ENCODE measurements around the gene SLC38A1.
"Not testable (repeated sequence)": the region's sequence is repeated elsewhere in the genome, so short reads cannot be mapped to it uniquely, and the experiment has no call there.

SLC38A1 gene

GRCh38 chr12:46167412-46167811, 101.4 kb downstream of the SLC38A1 start:
- H3K4me3 ChIP-seq (ENCODE audit: low read length), result no peak overlapping the region
- DNase-seq (ENCODE audit: low read depth), result no peak
- TF ChIP-seq, protein P1, sequence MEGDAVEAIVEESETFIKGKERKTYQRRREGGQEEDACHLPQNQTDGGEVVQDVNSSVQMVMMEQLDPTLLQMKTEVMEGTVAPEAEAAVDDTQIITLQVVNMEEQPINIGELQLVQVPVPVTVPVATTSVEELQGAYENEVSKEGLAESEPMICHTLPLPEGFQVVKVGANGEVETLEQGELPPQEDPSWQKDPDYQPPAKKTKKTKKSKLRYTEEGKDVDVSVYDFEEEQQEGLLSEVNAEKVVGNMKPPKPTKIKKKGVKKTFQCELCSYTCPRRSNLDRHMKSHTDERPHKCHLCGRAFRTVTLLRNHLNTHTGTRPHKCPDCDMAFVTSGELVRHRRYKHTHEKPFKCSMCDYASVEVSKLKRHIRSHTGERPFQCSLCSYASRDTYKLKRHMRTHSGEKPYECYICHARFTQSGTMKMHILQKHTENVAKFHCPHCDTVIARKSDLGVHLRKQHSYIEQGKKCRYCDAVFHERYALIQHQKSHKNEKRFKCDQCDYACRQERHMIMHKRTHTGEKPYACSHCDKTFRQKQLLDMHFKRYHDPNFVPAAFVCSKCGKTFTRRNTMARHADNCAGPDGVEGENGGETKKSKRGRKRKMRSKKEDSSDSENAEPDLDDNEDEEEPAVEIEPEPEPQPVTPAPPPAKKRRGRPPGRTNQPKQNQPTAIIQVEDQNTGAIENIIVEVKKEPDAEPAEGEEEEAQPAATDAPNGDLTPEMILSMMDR (conservative IDR thresholded peaks at IDR 0.05; ENCODE audit: low read depth, low read length), result no peak

- DNase-seq (ENCODE audit: low read depth), result no peak
- no peak overlapping the region for H3K4me3 ChIP-seq (ENCODE audit: low read length)
- TF ChIP-seq, protein P1 (conservative IDR thresholded peaks at IDR 0.05; ENCODE audit: low read depth, low read length), result no peak
These were observed 103.7 kb downstream of the SLC38A1 start for GRCh38 chr12:46165191-46165590.

DNA sequence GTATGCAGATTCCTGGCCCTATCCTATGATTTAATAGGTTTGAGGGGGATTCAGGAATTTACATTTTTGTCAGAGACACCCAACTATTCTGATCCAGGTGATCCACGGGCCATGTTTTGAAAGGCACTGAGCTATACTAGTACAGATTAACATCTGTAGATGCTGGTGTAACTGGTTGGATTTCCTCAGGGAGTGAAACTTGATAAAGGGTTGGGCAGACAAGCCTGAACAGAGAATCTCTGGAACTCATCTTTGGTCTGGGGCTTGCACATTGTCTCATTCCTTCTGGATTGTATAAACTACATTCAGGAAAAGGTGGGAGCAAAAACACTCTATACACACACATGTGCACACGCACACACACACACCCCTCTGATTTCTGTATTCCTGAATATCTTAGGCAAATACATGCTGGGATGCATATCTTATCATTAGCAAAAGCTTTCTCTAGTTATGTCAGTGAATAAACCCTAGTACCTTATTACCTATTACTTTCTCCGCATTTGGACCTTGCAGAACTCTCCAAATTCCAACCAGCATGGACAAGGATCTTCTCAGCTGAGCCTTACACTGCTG, 104.6 kb downstream of the SLC38A1 start:
- H3K4me3 ChIP-seq (ENCODE audit: low read length), result no peak overlapping the region
- TF ChIP-seq, protein P1 (conservative IDR thresholded peaks at IDR 0.05; ENCODE audit: low read depth, low read length), result no peak
- DNase-seq (ENCODE audit: low read depth), result no peak

DNA sequence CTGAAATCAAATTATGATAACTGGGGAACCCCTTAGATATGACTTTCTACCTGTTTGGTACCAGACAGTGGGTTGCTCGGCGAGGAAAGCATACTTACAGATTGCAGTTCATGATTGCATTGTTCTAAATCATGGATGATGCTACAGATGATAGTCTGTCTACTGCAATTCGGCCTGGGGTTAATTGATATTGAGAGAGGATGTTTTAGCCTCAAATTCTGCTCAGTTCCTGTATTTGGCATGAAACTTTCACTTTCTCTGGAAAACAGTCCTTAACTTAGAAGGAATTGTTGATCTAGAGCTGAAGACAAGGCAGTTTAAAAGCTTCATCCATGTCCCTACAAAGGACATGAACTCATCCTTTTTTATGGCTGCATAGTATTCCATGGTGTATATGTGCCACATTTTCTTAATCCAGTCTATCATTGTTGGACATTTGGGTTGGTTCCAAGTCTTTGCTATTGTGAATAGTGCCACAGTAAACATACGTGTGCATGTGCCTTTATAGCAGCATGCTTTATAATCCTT, 106.2 kb downstream of the SLC38A1 start:
- not testable (repeated sequence) for DNase-seq (ENCODE audit: low read depth); H3K4me3 ChIP-seq (ENCODE audit: low read length)

GRCh38 chr12:46160981-46161690, 107.7 kb downstream of the SLC38A1 start:
- TF ChIP-seq, protein P1 (conservative IDR thresholded peaks at IDR 0.05; ENCODE audit: low read depth, low read length), result no peak
- no peak overlapping the region for H3K4me3 ChIP-seq (ENCODE audit: low read length)
- no peak for DNase-seq (ENCODE audit: low read depth)

DNA sequence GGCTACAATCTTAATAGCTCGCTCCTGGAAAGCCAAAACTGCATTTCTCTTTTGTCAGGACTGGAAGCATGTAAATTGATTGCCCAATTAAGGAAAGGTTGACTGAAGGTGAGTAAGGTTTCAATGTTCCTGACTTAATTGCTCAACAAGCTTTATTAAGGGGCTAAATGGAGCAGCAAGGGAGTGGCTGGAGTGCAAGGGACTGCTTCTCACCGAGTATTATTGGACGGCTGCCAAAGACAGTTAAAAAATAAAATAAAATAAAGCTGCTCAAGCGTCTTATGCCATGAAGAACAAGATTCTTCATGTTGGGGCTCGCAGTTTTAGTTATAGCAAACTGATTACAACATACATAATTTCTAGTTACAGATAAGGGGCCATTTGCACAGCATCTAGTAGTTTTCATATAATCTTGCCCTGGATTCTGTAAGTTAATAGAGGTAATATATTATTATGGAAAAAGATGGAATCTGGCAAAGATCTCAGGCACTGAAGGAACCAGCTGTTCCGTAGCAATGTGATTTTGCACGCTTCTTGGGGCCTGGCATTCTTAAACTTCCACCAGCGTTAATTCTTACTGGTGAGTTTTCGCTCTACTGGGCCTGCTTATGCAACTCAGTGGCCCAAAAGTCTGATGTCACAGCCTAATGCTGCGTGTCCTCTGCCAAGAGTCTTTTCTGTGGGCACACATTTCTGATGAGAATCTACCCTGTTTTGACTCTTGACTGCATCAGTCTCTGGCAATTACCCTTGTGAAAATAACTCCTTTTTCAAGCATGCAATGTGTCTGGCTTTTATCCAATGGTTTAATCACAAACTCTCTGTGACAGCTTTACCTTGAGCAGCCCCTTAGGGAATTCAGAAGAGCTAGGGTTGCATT, 108.5 kb downstream of the SLC38A1 start:
- DNase-seq (ENCODE audit: low read depth), result peak; percentile 96
- H3K4me3 ChIP-seq (ENCODE audit: low read length), result no peak overlapping the region
- TF ChIP-seq, protein P1 (conservative IDR thresholded peaks at IDR 0.05; ENCODE audit: low read depth, low read length), result no peak

GRCh38 chr12:46159309-46159901, 109.4 kb downstream of the SLC38A1 start:
- H3K4me3 ChIP-seq (ENCODE audit: low read length), result no peak overlapping the region
- TF ChIP-seq, protein P1 (conservative IDR thresholded peaks at IDR 0.05; ENCODE audit: low read depth, low read length), result no peak
- no peak for DNase-seq (ENCODE audit: low read depth)
